Gastroesophageal sphincter (tissue), 3 donors: ENCODE measurements around the gene KIT.

Experiments used
- CTCF ChIP-seq, 4 experiments: fragments of 200-600 bp in 2 of 4; fragments of 450-650 bp in 2 of 4; sonication (generic) in 1 of 4; IDR thresholded peaks; one replicate each; pipeline ENCODE4 v1.5.1; 2017 to 2019; ENCODE audit warnings: antibody characterized with exemption in 4 of 4, mild to moderate bottlenecking in 2 of 4, moderate library complexity in 2 of 4
- EP300 ChIP-seq: sonication (generic); formaldehyde crosslinking; IDR thresholded peaks from one replicate; pipeline ENCODE4 v1.6.1; 2017; ENCODE audit warnings: antibody characterized with exemption, mild to moderate bottlenecking
- POLR2A ChIP-seq, 2 donors: fragments of 450-650 bp; IDR thresholded peaks; one replicate each; pipeline ENCODE4 v1.6.1; 2017; ENCODE audit warnings: antibody characterized with exemption in 2 of 2, mild to moderate bottlenecking in 2 of 2, moderate library complexity in 1 of 2
- POLR2AphosphoS5 ChIP-seq: sonication (generic); formaldehyde crosslinking; IDR thresholded peaks from one replicate; pipeline ENCODE4 v1.6.1; 2017; ENCODE audit warnings: antibody characterized with exemption

- no peak for TF ChIP-seq POLR2AphosphoS5
- TF ChIP-seq CTCF (IDR thresholded peaks at IDR 0.05), result no peak
- TF ChIP-seq POLR2A (IDR thresholded peaks at IDR 0.05), result no peak
- TF ChIP-seq EP300, result no peak
These were observed 124.0 kb downstream of the KIT start for GRCh38 chr4:54781756-54782155.
